GM12873 (cell line): ENCODE measurements around the gene NEUROD1.

Experiments used
- CTCF ChIP-seq: IDR thresholded peaks from 2 replicates; pipeline ENCODE4 v1.5.1; 2012; ENCODE audit warnings: low read depth, mild to moderate bottlenecking, moderate library complexity, low read length, control low read depth; ENCODE audit not compliant: insufficient read depth; ENCODE audit errors: missing control alignments

NEUROD1 gene

GRCh38 chr2:181675254-181675653 lies 5.1 kb downstream of the NEUROD1 start:
- TF ChIP-seq CTCF: no peak

- TF ChIP-seq CTCF: no peak
Observed at GRCh38 chr2:181674461-181674860, 5.9 kb downstream of the NEUROD1 start.

- TF ChIP-seq CTCF: no peak
Observed at GRCh38 chr2:181673173-181673572, 7.1 kb downstream of the NEUROD1 start.

GRCh38 chr2:181672255-181673008 lies 7.9 kb downstream of the NEUROD1 start:
- no peak for TF ChIP-seq CTCF

- TF ChIP-seq CTCF: no peak
Observed at GRCh38 chr2:181670632-181671031, 9.7 kb downstream of the NEUROD1 start.

- TF ChIP-seq CTCF: no peak
Observed at GRCh38 chr2:181667234-181667633, 13.1 kb downstream of the NEUROD1 start.

GRCh38 chr2:181662287-181662686 lies 18.0 kb downstream of the NEUROD1 start:
- TF ChIP-seq CTCF: no peak

- TF ChIP-seq CTCF: no peak
Observed at GRCh38 chr2:181660181-181660580, 20.1 kb downstream of the NEUROD1 start.
